HCT116 (cell line): Measurements from ENCODE around the gene ARVCF.

Source experiments
- CTCF ChIP-seq, 3 experiments: fragments of 200-600 bp in 1 of 3; sonication (generic) in 1 of 3; IDR thresholded peaks in 2 of 3; conservative IDR thresholded peaks in 1 of 3; 2 replicates each; pipeline ENCODE4 v1.5.1; 2012 to 2017; ENCODE audit warnings: low read depth in 2 of 3, low read length in 2 of 3, antibody characterized with exemption in 1 of 3, borderline replicate concordance in 1 of 3, control low read depth in 1 of 3, mild to moderate bottlenecking in 1 of 3, mixed read lengths in 1 of 3, mixed run types in 1 of 3, moderate library complexity in 1 of 3; ENCODE audit not compliant: insufficient read depth in 1 of 3
- MAX ChIP-seq: IDR thresholded peaks from 2 replicates; pipeline ENCODE4 v1.6.1; 2012
- POLR2A ChIP-seq: IDR thresholded peaks from 2 replicates; pipeline ENCODE4 v1.7.0; 2011; ENCODE audit warnings: borderline replicate concordance; ENCODE audit not compliant: insufficient read depth, insufficient read length; ENCODE audit errors: extremely low read depth
- SP1 ChIP-seq: IDR thresholded peaks from 2 replicates; pipeline ENCODE4 v1.6.1; 2012; ENCODE audit warnings: low read depth
- TCF7L2 ChIP-seq: IDR thresholded peaks from 2 replicates; pipeline ENCODE4 v1.7.0; 2011; ENCODE audit warnings: borderline replicate concordance, inconsistent platforms; ENCODE audit not compliant: insufficient read depth, insufficient read length; ENCODE audit errors: extremely low read depth

GRCh38 chr22:19964701-19965386 is 51.8 kb downstream of the ARVCF start:
- TF ChIP-seq SP1, result no peak
- TF ChIP-seq POLR2A, result no peak
- no peak for TF ChIP-seq TCF7L2
- no peak for TF ChIP-seq CTCF (IDR thresholded peaks at IDR 0.05 in 2 of 3, conservative IDR thresholded peaks at IDR 0.05 in 1 of 3; ENCODE audit: borderline replicate concordance in 1 of 3, insufficient read depth in 1 of 3, low read depth in 2 of 3, low read length in 2 of 3)
- TF ChIP-seq MAX, result no peak
